Heart left ventricle (tissue), 13 donors: ENCODE data around the gene ADAMTS20.

ENCODE experiments used
- POLR2A ChIP-seq, 2 donors: fragments of 450-650 bp; IDR thresholded peaks; one replicate each; pipeline ENCODE4 v1.6.1; 2017; ENCODE audit warnings: antibody characterized with exemption in 2 of 2, mild to moderate bottlenecking in 2 of 2, moderate library complexity in 2 of 2
- TF ChIP-seq, protein P1 (sequence below), 12 donors: fragments of 200-600 bp; sonication (generic) in 4 of 12; IDR thresholded peaks; one replicate each; pipeline versions ENCODE4 v1.5.0 to v1.8.0; 2018 to 2022; ENCODE audit warnings: antibody characterized with exemption in 12 of 12, mild to moderate bottlenecking in 5 of 12
- donor health status: ischemic (EF 13 %, LVEDD 7.1; RV severe dilation, severe dysfunction).
- donor health status: DM: no; HTN: yes; CAD: no.
- donor health status: DM: no; HTN: no; CAD: no.
- donor health status: ischemic (EF 25% LVEDD 6.9; RV normal size, moderate dysfunction).
- donor health status: ischemic (EF 25% LVEDD 5.7; RV mildly dilated, moderate dysfunction).
- donor health status: ischemic (EF 35%, LVEDD 5.7; RV mildly dilated, moderate dysfunction).
- donor health status: nonischemic (EF 11% LVEDD 7.7; RV severe dilation, severe dysfunction).
- donor health status: DM: yes; HTN: yes; CAD: no.
- donor health status: PGD.
- donor health status: ischemic (EF 29% LVEDD 5.4; RV normal size, mild dysfunction).
- donor health status: nonischemic (EF 23%, LVEDD 6.1; RV moderate dilation, normal function).

DNA sequence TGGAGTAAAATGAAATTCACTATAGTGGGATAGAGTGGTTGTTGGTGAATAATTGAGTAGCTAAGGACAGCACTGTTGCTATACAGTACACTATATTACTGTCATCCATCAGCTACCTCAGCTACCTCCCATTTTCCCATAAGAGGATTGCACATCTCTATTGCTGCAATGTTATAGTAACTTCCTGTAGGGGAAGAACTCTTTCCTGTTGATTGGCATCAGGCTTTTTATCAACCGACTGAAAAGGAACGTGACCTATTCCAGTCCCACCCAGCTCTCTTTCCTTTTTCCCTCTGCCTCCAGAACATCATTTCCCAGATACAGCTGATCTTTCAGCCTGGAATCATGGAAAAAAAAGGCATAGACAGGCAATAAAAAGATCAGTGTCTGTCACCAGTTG, 117.4 kb downstream of the ADAMTS20 start:
- TF ChIP-seq POLR2A (IDR thresholded peaks at IDR 0.05): no peak
- TF ChIP-seq, protein P1, sequence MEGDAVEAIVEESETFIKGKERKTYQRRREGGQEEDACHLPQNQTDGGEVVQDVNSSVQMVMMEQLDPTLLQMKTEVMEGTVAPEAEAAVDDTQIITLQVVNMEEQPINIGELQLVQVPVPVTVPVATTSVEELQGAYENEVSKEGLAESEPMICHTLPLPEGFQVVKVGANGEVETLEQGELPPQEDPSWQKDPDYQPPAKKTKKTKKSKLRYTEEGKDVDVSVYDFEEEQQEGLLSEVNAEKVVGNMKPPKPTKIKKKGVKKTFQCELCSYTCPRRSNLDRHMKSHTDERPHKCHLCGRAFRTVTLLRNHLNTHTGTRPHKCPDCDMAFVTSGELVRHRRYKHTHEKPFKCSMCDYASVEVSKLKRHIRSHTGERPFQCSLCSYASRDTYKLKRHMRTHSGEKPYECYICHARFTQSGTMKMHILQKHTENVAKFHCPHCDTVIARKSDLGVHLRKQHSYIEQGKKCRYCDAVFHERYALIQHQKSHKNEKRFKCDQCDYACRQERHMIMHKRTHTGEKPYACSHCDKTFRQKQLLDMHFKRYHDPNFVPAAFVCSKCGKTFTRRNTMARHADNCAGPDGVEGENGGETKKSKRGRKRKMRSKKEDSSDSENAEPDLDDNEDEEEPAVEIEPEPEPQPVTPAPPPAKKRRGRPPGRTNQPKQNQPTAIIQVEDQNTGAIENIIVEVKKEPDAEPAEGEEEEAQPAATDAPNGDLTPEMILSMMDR (IDR thresholded peaks at IDR 0.05): no peak
